GM21381 (cell line): ENCODE measurements around the gene DNAJC21.
A peak's percentile ranks its signal among the peaks of the same experiment; 100 is the strongest.
"Not testable (repeated sequence)": the region's sequence is repeated elsewhere in the genome, so short reads cannot be mapped to it uniquely, and the experiment has no call there.

Source experiments
- ATAC-seq: cut with Tn5 transposase; IDR thresholded peaks from one replicate; pipeline ENCODE4 v1.9.1; 2021; ENCODE audit warnings: mild to moderate bottlenecking, moderate library complexity; ENCODE audit not compliant: unreplicated experiment

The DNAJC21 gene

GRCh38 chr5:34919077-34919476 lies 10.3 kb upstream of the DNAJC21 start:
- ATAC-seq, result no peak

DNA sequence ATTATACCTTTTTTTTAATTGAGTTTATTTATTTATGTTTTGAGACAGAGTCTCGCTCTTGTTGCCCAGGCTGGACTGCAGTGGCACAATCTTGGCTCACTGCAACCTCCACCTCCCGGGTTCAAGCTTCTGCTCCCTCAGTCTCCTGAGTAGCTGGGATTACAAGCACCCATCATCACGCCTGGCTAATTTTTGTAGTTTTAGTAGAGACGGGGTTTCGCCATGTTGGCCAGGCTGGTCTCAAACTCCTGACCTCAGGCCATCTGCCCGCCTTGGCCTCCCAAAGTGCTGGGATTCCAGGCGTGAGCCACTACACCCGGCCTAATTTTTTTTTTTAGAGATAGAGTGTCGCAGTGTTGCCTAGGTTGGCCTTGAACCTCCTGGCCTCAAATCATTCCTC lies 6.1 kb upstream of the DNAJC21 start:
- ATAC-seq, result not testable (repeated sequence)

GRCh38 chr5:34923694-34924461 lies 5.5 kb upstream of the DNAJC21 start:
- ATAC-seq, result no peak

DNA sequence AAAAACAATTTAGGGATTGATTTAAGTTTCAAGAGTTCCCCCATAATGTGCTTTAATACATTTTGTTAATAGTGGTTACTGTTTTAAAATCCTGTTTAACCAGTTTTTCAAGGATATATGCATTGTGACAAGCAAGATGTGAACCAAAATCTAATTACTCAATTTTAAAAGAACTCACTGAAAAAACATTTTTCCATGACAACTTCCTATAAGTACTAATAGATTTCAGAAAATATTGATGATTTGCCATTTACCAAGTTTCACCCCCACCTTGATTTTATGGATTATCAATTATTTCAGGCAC lies 4.9 kb upstream of the DNAJC21 start:
- no peak for ATAC-seq

GRCh38 chr5:34926318-34926888 lies 3.0 kb upstream of the DNAJC21 start:
- ATAC-seq, result no peak

DNA sequence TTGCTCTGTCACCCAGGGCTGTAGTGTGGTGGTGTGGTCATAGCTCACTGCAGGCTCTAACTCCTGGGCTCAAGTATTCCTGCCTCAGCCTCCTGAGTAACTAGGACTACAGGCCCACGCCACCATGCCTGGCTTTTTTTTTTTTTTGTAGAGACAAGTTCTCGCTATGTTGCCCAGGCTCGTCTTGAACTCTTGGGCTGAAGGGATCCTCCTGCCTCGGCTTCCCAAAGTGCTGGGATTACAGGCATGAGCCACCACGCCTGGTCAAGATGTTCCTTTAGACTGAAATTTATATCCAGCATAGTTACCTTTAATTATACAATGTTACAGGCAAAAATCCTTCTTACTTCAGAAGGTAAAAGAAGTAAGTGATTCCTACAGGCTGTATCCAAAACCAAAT lies 1.6 kb upstream of the DNAJC21 start:
- ATAC-seq, result no peak

- no peak for ATAC-seq
Observed at GRCh38 chr5:34928267-34928666, 1.1 kb upstream of the DNAJC21 start.

DNA sequence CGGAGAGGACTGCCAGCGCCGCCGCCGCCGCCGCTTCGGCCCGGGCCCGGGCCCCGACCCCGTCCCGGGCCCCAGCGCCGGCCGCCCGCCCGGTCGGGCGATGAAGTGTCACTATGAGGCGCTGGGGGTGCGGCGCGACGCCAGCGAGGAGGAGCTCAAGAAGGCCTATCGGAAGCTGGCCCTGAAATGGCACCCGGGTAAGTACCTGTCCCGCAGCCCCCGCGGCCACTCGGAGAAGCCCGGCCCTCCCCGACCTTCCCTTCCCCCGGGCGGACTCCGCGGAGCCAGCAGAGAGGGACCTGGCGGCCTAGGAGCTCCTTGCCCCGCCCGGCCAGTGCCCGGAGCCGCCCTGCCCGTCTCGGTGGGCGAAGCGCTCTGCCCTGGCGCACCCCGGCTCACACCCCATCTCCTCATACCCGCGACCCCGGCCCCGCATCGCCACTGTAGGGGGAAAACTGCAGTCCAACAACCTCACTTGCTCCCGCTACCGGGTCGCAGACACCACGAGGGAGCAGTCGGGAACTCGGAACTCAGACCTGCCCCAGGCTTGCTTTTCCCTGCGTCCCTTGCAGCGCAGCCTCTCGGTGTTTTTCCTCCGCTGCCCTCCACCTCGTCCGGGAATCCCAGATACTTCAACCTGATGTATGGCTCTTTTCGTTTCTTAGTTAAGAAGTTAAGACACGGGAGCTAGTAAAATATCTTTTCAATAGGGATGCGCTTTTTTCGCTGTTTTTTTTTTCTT lies 532 bp downstream of the DNAJC21 start:
- ATAC-seq, result peak; percentile 65

DNA sequence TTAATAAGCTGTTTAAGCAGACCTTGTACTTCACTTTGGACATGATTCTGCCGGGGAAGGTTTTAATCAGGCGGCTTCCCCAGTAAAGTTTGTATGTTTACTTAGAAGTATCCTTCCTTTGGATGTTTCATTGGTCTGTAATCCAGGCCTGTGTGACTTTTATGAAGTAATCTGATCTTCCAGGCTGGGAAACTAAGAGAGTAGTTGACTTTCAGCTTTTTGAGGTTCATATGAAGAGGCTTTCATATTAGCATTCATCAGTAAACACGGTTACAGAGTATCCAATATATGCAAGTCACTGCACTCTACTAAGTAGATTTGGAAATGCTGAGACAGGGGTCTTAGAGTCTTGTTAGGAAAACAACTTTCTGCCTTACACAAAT lies 1.1 kb downstream of the DNAJC21 start:
- ATAC-seq, result no peak

DNA sequence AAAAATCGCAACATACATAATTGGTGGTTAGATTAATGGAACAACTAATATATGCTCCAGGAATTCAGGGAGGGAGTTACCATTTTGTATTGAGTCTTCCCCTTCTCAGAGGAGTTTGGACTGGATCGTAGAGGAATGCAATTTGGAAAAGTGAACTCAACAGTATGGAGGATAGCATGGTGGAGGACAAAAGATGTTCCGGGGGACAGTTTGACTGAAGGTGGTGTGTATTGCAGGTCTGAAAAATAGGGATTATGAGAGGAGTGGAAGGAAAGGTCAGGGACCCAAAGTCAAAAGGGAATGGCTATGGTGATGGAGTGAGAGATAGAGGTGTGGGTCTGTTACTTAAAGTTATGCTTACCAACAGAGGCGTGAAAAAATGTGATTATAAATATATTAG lies 1.5 kb downstream of the DNAJC21 start:
- no peak for ATAC-seq

DNA sequence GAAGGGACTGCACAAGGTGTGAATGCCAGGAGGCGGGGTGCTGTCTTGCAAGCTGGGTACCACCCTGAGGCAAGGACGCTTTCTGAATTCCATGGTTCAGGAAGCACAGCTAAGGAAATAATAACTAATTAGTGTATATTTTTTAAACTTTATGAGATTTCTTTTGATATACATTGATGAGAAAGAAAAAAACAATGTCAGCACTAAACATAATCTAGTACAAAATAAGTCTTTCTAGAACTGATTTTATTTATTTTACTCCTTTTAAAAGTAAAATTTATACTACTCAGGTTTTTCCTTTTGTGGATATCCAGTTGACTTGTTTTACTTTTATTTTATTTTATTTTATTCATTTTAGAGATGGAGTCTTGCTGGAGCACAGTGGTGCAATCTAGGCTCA lies 3.6 kb downstream of the DNAJC21 start:
- no peak for ATAC-seq

DNA sequence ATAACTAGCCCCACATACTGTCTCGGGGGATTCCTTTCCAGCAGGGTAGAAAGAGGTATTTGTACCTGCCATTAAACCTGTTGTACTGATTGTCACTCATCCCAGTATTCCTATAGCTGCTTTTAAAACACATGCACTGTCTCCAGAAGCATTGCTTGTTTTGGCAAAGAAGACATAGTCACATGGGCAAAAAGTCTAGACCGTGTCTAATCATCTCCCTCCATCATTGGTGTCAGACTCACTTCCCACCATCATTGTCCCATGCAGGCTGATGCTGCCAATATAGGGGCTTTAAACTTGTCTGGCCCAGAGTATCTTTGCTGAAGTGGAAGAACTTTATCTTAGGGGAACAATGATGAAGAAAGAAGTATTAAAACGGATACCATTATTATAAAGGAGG lies 12.6 kb downstream of the DNAJC21 start:
- ATAC-seq, result no peak

DNA sequence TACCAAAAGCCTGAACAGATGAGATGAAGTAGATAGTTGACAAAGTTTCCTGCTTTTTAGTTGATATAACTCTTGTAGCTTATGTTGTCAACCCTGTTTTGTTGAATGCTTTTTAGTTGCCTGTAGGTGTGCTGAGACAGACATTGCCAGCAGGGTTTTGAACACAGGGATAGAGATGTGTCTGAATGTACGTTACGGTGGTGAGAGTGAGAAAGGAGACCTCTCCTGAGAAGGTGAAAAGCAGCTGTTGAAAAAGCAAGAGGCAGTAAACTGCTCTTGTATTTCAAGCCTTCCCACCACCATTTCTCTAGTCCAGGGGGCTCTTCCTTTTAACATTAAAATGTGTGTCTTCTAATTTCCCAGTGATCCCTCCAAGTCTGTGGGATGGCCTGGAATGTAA lies 14.7 kb downstream of the DNAJC21 start:
- ATAC-seq, result no peak

GRCh38 chr5:34944460-34945047 lies 15.2 kb downstream of the DNAJC21 start:
- no peak for ATAC-seq

- no peak for ATAC-seq
Observed at GRCh38 chr5:34957321-34957720, 28.0 kb downstream of the DNAJC21 start.

DNA sequence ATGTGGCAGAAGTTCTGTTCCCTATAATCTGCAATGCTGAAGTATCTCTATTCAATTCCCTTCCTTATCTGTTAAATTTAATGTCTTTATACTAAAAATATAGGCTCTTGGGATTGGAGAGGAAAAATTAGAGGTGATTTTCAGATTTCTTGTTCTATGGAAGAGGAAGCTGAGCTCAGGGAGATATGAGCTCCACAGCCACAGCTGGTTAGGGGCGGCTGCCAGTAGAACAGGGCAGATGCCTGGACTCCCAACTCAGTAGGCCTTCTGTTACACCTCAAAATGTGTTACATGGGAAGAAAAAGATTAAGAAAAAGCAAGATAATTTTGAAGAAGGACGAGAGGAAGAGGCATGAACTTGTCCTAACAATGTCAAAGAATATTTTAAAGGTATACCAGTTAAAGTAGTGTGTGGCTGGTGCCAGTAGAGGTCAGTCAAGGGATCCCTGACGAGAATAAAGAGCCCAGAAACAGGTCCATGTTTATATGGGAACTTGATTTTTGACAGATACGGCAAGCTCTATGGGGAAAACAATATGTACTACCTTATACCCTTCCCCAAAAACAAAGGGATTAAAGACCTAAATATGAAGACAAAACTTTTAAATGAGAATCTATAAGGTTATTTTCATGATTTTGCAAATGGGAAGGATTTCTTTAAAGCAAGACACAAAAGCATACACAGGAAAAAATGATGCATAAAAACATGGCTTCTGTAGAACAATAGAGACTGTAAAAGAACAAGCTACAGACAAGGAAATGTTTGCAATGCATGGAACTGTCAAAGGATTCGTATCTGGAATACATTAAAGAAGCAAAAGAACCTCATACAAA lies 28.7 kb downstream of the DNAJC21 start:
- ATAC-seq, result no peak

DNA sequence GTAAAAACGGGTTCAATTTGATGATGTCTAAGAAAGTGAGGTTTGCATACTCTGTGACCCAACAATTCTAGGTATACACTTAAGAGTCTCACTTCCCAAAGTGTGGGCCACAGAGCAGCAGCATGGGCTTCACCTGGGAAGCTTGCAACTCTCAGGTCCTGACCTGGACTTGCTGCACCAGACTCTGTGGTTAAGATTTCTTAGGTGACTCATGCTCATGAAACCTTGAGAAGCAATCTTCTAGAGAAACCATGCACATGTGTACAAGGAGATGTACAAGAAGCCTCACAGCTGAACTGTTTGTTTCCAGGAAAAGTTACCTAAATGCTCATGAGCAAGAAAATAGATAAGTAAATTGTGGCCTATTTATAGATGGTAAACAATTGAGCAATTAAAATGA lies 30.0 kb downstream of the DNAJC21 start:
- ATAC-seq, result peak; percentile 93

DNA sequence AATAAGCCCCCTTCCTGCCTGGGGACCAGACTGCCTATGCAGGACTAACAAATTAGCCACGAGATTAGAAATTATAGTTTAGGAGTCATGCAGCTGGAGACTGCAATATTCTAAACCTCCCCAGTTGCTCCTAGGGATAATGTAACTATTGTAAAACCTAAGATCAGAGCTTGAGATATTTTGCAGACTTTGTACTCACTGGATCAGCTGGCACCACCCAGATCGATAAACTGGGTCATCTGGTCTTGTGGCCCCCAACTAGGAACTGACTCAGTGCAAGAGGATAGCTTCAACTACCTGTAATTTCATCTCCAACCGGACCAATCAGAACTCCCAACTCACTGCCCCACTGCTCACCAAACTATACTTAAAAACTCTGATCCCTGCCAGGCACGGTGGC lies 38.2 kb downstream of the DNAJC21 start:
- no peak for ATAC-seq

GRCh38 chr5:34968258-34968657 lies 38.9 kb downstream of the DNAJC21 start:
- no peak for ATAC-seq

DNA sequence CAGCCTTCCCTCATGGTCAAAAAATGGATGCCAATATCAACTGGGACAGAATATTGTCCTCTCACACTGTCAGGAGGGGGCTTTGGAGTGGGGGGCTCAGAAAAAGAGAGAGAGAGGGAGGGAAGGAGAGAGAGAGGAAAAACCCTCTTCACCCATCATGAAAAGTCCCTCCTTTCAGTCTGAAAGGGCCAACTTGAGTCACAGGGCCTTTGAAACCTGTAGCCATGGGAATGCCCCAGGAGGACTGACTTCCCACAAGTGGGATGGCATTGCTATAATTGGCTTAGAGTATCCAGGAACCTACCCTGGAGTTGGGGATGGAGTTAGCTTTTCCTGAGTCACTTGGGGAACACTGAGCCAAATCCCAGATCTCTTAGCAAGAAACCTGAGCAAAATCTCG lies 41.2 kb downstream of the DNAJC21 start:
- ATAC-seq, result no peak

DNA sequence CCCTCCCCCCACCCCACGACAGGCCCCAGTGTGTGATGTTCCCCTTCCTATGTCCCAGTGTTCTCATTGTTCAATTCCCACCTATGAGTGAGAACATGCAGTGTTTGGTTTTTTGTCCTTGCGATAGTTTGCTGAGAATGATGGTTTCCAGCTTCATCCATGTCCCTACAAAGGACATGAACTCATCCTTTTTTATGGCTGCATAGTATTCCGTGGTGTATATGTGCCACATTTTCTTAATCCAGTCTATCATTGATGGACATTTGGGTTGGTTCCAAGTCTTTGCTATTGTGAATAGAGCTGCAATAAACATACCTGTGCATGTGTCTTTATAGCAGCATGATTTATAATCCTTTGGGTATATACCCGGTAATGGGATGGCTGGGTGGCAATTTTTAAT lies 42.3 kb downstream of the DNAJC21 start:
- not testable (repeated sequence) for ATAC-seq
